ENCODE measurements around the gene KCNH5. TPM values are rescaled to one million over a fixed set of nuclear protein-coding genes. Genes with fewer than 3 reads are reported as not detected.
"Not testable (repeated sequence)": the region's sequence is repeated elsewhere in the genome, so short reads cannot be mapped to it uniquely, and the experiment has no call there.

KCNH5 gene
- total RNA-seq, 4 donors from 2014 or later, result under 0.01 TPM; not detected in 3

DNA sequence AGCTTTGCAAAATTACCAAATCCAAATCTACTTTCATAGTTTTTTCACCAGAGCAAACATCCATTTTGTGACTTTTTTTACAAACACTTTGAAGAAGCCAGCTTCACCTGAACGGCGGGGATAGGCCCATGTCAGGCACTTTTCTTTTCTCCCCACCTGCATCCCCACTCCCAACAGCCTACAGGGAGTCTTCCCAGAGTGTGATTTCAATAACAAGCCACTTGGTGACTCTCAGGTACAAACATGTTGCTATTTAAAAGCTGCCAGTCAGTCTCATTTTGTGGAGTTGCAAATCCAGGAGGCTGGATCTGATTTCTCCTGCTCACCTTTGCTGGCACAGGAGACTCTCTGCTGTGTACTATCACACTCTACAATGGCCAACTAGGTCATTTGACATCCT lies 285.5 kb downstream of the KCNH5 start:
- Histone ChIP-seq H3K4me1 (no peaks in the 10 kb centered on the region), H3K27me3 (no peaks in the 10 kb centered on the region), H3K4me3 (no peak overlapping the region), H3K27ac (no peak overlapping the region), H3K36me3 (no peaks in the 10 kb centered on the region), H3K9me3 (peaks cover 3 to 10% of the 10 kb centered on the region in 2 donors)
- in situ Hi-C loops (cut with MboI; ENCODE audit: low pct_ligation_motif_present in 1 of 4, low pct_unique_long_range_greater_than_20kb in 1 of 4, low sequenced_read_pairs in 3 of 4), result no loop called here
- WGBS, 2 donors (ENCODE audit: low coverage in 1 of 2), result 27 to 75% methylated on average over 2 of the region's 2 CpGs
- DNase-seq, result no peak
- TF ChIP-seq, protein P1, sequence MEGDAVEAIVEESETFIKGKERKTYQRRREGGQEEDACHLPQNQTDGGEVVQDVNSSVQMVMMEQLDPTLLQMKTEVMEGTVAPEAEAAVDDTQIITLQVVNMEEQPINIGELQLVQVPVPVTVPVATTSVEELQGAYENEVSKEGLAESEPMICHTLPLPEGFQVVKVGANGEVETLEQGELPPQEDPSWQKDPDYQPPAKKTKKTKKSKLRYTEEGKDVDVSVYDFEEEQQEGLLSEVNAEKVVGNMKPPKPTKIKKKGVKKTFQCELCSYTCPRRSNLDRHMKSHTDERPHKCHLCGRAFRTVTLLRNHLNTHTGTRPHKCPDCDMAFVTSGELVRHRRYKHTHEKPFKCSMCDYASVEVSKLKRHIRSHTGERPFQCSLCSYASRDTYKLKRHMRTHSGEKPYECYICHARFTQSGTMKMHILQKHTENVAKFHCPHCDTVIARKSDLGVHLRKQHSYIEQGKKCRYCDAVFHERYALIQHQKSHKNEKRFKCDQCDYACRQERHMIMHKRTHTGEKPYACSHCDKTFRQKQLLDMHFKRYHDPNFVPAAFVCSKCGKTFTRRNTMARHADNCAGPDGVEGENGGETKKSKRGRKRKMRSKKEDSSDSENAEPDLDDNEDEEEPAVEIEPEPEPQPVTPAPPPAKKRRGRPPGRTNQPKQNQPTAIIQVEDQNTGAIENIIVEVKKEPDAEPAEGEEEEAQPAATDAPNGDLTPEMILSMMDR (IDR thresholded peaks at IDR 0.05), result no peak
- TF ChIP-seq POLR2AphosphoS5 (IDR thresholded peaks at IDR 0.05) (no peak), EP300 (IDR thresholded peaks at IDR 0.05; ENCODE audit: low read depth) (no peak), POLR2A (IDR thresholded peaks at IDR 0.05) (no peak)
- intact Hi-C loops (cut with DNase I; ENCODE audit: low total_unique reads), result no loop called here

DNA sequence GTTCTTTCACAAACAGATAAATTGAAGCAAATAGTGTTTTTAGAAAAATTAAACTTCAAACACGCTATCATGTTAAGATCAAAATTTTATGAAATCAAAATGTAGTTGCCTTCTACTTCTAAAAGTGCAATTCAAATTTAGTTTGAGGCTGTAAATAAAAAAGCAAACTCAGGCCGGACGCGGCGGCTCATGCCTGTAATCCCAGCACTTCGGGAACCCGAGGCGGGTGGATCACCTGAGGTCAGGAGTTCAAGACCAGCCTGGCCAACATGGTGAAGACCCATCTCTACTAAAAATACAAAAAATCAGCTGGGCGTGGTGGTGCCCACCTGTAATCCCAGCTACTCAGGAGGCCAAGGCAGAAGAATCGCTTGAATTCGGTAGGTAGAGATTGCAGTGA lies 298.4 kb downstream of the KCNH5 start:
- H3K36me3 ChIP-seq; H3K4me3 ChIP-seq; DNase-seq; H3K27ac ChIP-seq; H3K4me1 ChIP-seq; H3K27me3 ChIP-seq; intact Hi-C loops (cut with DNase I; ENCODE audit: low total_unique reads); in situ Hi-C loops (cut with MboI; ENCODE audit: low pct_ligation_motif_present in 1 of 4, low pct_unique_long_range_greater_than_20kb in 1 of 4, low sequenced_read_pairs in 3 of 4); H3K9me3 ChIP-seq: not testable (repeated sequence)
- WGBS, 2 donors (ENCODE audit: low coverage in 1 of 2), result 89 to 93% methylated on average over 7 to 11 of the region's 11 CpGs

DNA sequence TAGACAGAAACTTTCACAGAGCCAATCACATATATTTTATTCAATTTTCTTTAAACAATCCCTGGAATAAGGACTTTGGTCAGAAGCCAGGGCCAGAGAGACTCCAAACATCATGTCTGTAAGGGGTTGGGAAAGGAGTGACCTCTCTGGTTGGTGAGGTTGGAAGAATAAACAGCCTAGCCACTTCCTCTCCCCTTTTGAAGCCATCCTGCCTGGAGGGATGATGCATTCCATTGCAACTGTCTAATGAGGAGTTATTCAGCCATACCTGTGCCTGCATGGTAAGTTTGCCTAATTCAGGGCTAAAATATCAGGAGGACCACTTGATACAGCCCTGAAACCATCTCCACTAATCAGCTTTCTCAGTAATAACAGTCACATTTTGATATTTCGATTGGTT lies 299.8 kb downstream of the KCNH5 start:
- Histone ChIP-seq H3K27me3 (no peaks in the 10 kb centered on the region), H3K4me1 (no peaks in the 10 kb centered on the region), H3K36me3 (no peaks in the 10 kb centered on the region), H3K9me3 (no peaks in the 10 kb centered on the region), H3K27ac (no peak overlapping the region), H3K4me3 (no peak overlapping the region)
- WGBS, 2 donors (ENCODE audit: low coverage in 1 of 2), result 54 to 83% methylated on average over 1 of the region's 1 CpG
- intact Hi-C loops (cut with DNase I; ENCODE audit: low total_unique reads) (no loop called here), in situ Hi-C loops (cut with MboI; ENCODE audit: low pct_ligation_motif_present in 1 of 4, low pct_unique_long_range_greater_than_20kb in 1 of 4, low sequenced_read_pairs in 3 of 4) (no loop called here)
- TF ChIP-seq, protein P1 (IDR thresholded peaks at IDR 0.05), result no peak
- DNase-seq, result no peak

DNA sequence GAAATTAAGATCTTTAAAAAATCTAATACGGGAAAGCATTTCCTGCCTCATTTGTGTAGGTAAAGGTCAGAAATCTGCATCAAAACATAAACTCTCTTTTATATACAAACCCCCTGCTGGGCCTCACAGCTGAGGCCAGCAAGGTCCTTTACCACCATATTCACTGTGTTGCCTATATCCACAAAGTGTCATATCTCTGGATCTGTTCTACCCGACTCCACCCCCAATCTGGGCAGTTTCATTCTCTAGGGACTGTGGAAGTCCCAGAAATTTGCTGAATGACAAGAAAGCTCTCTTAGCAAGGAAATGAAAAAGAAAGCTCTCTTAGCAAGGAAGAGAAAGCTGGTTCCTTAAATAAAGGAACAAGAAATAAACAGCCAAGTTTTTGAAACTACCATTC lies 301.7 kb downstream of the KCNH5 start:
- Histone ChIP-seq H3K27me3 (no peaks in the 10 kb centered on the region), H3K4me1 (no peaks in the 10 kb centered on the region), H3K4me3 (no peak overlapping the region), H3K9me3 (no peaks in the 10 kb centered on the region), H3K27ac (no peak overlapping the region), H3K36me3 (no peaks in the 10 kb centered on the region)
- DNase-seq, result no peak
- 50 to 54% methylated on average over 2 of the region's 2 CpGs for WGBS, 2 donors (ENCODE audit: low coverage in 1 of 2)
- in situ Hi-C loops (cut with MboI; ENCODE audit: low pct_ligation_motif_present in 1 of 4, low pct_unique_long_range_greater_than_20kb in 1 of 4, low sequenced_read_pairs in 3 of 4) (no loop called here), intact Hi-C loops (cut with DNase I; ENCODE audit: low total_unique reads) (no loop called here)
- TF ChIP-seq, protein P1 (IDR thresholded peaks at IDR 0.05), result no peak
- TF ChIP-seq POLR2A (IDR thresholded peaks at IDR 0.05) (no peak), POLR2AphosphoS5 (IDR thresholded peaks at IDR 0.05) (no peak), EP300 (IDR thresholded peaks at IDR 0.05; ENCODE audit: low read depth) (no peak)

DNA sequence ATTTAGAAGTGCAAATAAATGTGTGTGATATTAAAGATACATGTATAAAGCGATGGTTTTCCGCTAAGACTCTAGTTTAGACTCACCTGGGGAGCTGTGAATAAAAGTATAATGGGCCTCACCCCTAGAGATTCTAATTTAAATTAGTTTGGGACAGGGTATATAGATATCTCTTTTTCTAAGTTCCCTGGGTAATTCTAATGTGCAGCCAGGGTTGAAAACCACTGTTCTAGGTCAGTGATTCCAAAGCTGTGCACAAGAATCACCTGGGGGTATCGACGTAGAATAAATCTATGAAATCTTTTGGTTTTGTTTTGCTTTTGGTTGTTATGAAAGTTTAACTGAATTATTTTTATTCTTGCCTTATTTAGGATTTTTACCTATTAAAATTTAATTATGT lies 302.1 kb downstream of the KCNH5 start:
- in situ Hi-C loops (cut with MboI; ENCODE audit: low pct_ligation_motif_present in 1 of 4, low pct_unique_long_range_greater_than_20kb in 1 of 4, low sequenced_read_pairs in 3 of 4) (no loop called here), intact Hi-C loops (cut with DNase I; ENCODE audit: low total_unique reads) (no loop called here)
- H3K36me3 ChIP-seq, result no peaks in the 10 kb centered on the region
- no peak for DNase-seq
- WGBS, 2 donors (ENCODE audit: low coverage in 1 of 2), result 86 to 91% methylated on average over 4 of the region's 4 CpGs
- H3K27me3 ChIP-seq, result no peaks in the 10 kb centered on the region
- H3K4me3 ChIP-seq, result no peak overlapping the region
- no peak overlapping the region for H3K27ac ChIP-seq
- no peak for TF ChIP-seq EP300 (IDR thresholded peaks at IDR 0.05; ENCODE audit: low read depth)
- TF ChIP-seq, protein P1 (IDR thresholded peaks at IDR 0.05), result no peak
- TF ChIP-seq POLR2A (IDR thresholded peaks at IDR 0.05), result no peak
- no peak for TF ChIP-seq POLR2AphosphoS5 (IDR thresholded peaks at IDR 0.05)
- H3K4me1 ChIP-seq, result no peaks in the 10 kb centered on the region
- no peaks in the 10 kb centered on the region for H3K9me3 ChIP-seq
